GM12892 (cell line): ENCODE data around the gene MTRR.

Source experiments
- POLR2AphosphoS5 ChIP-seq: IDR thresholded peaks from 2 replicates; pipeline ENCODE4 v1.6.1; 2011; ENCODE audit warnings: low read depth, low read length, control low read depth
- TAF1 ChIP-seq: IDR thresholded peaks from 2 replicates; pipeline ENCODE4 v1.6.1; 2011; ENCODE audit warnings: low read depth, mild to moderate bottlenecking, control low read depth, low read length, borderline replicate concordance

DNA sequence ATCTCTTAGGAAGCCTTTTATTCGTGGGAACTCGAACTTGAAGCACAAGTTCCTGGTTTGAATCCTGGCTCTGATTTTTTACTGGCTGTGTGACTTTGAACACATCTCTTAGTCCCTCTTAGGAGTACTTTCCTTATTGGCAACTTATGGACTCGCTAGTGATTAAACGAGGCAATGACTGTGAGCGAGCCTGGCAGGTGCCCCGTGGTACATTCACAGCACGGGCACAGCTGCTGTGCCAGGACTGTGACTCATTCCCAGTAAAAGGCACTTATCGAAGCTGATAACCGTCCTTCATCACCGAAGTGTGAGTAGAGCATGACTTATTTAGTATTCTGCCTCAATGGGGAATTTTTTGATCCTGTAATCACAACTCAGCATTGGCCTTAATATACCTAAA is 40.7 kb upstream of the MTRR start:
- TF ChIP-seq TAF1 = no peak
- TF ChIP-seq POLR2AphosphoS5 = no peak
